Stimulated activated CD8-positive, alpha-beta memory T cell treated with anti-CD3 and anti-CD28 coated beads, Interleukin-4, amount 100 ng/mL, for 1 hour (primary cell): ENCODE results near the gene HAUS1.
"Not testable (repeated sequence)": the region's sequence is repeated elsewhere in the genome, so short reads cannot be mapped to it uniquely, and the experiment has no call there.

ENCODE experiments used
- DNase-seq, 2 donors: peaks; one replicate each; pipeline ENCODE4 v3.0.0-alpha.2; 2020; ENCODE audit warnings: low read depth in 2 of 2, low spot score in 1 of 2

Gene HAUS1

GRCh38 chr18:46156124-46156745, 52.0 kb downstream of the HAUS1 start:
- no peak for DNase-seq

- no peak for DNase-seq
These were observed 52.7 kb downstream of the HAUS1 start for GRCh38 chr18:46156843-46157242.

- DNase-seq: no peak
These were observed 54.3 kb downstream of the HAUS1 start for GRCh38 chr18:46158499-46158898.

DNA sequence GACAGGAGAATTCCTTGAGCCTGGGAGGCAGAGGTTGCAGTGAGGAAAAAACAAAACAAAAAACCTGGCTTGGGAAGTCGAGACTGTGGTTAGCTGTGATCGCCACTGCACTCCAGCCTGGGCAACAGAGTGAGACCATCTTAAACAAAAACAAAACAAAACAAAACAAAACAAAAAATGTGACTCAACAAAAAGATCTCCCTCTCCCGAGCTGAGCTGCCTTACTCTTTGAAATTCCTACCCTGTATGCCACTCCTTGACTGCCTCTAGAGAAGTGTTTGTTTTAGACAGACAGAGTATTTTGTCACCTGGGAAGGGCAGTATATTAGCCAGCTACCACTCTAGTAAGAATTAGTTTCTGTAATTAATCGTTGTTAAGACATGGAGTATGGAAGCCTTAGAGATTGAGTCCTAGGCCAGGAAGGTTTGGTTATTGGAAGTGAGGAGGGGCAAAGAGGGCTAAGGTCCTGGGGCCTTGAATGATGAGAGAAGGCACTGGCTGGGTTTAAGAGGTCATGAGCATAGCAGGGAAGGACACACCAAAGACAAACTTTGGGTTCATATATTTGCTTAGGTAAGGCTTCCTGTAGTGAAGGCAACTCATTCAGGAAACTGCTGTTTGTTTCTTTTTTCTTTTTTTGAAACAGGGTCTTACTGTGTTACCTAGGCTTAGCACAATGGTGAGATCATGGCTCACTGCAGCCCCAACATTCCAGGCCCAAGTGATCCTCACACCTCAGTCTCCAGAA, 56.0 kb downstream of the HAUS1 start:
- no peak for DNase-seq

GRCh38 chr18:46160840-46161239, 56.7 kb downstream of the HAUS1 start:
- DNase-seq: not testable (repeated sequence)

DNA sequence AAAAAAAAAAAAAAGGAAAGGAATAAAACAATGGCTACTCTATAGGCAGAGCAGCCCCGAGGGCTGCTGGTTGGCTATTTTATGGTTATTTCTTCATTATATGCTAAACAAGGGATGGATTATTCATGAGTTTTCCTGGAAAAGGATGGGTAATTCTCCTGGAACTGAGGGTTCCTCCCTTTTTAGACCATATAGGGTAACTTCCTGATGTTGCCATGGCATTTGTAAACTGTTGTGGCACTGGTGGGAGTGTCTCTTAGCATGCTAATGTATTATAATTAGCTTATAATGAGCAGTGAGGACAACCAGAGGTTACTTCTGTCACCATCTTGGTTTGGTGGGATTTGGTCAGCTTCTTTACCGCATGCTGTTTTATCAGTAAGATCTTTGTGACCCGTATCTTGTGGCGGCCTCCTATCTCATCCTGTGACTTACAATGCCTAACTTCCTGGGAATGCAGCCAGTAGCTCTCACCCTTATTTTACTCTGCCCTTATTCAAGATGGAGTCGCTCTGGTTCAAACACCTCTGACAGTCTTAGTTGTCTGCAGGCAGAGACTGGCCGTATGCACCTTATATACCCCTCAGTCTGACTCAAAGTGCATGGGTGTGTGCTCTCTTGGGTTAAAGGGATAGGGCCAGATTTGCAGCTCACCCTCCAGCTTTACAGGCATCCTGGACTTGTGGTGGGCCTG, 57.7 kb downstream of the HAUS1 start:
- no peak for DNase-seq

DNA sequence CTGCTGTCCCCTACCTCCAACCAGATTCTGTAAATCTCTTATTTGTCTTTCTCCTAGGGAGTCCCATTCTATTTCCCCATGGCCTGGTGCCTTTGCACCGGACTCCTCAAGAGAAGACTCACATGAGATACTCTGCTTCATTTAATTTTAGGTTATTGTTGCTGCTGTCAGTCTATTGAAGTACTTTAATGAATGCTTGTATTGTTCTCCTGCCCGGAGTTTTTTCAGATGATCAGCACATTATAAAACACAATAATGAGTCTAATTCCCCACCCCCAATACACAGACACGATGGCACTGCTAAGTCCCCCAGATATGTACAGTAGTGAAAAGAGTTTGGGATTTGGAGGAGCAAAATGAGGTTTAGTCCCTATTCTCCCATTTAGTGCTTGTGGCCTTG, 58.9 kb downstream of the HAUS1 start:
- no peak for DNase-seq

GRCh38 chr18:46163941-46164499, 59.8 kb downstream of the HAUS1 start:
- no peak for DNase-seq

DNA sequence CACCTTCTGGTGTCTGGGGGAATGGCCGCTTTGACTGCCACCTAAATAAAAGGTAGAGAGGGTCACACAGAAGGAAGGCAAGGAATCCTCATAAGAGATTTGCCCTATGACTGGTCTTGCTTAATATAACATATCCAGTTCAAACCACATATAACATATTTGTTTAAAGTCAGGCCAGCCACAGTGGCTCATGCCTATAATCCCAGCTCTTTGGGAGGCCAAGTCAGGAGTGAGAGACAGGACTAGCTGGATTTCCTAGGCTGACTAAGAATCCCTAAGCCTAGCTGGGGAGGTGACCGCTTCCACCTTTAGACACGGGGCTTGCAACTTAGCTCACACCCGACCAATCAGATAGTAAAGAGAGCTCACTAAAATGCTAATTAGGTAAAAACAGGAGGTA, 60.3 kb downstream of the HAUS1 start:
- not testable (repeated sequence) for DNase-seq

GRCh38 chr18:46164920-46165319, 60.7 kb downstream of the HAUS1 start:
- no peak for DNase-seq

DNA sequence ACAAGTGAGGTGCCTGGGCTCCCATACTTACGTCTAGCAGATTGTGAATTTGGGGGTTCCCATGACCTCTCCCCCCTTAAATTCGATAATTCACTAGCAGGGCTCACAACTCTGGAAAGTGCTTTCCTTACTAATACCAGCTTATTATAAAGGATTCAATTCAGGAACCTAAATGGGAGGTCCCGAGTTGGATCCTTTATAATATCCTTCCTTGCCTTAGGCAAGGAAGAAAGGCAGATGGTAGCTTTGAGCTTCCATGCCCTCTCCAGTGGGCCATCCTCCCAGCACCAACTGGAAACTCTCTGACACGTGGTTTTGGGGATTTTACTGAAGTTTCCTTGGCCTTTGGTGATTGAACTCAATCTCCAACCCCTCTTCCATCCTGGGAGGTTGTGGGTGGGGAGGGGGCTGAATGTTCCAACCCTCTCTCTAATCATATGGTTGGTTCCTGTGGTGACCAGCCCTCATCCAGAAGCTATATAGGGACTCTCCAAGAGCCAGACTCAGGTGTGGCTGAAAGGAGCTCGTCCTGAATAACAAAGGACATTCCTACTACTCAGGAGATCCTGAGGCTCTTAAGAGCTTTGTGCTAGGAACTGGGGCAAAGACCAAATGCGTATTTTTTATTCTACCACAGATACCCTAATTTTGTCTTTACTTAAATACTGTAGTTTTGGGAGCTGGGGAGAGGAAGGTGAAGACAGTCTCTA, 62.2 kb downstream of the HAUS1 start:
- no peak for DNase-seq

- no peak for DNase-seq
These were observed 63.8 kb downstream of the HAUS1 start for GRCh38 chr18:46167971-46168370.

GRCh38 chr18:46169464-46169941, 65.3 kb downstream of the HAUS1 start:
- DNase-seq: no peak

DNA sequence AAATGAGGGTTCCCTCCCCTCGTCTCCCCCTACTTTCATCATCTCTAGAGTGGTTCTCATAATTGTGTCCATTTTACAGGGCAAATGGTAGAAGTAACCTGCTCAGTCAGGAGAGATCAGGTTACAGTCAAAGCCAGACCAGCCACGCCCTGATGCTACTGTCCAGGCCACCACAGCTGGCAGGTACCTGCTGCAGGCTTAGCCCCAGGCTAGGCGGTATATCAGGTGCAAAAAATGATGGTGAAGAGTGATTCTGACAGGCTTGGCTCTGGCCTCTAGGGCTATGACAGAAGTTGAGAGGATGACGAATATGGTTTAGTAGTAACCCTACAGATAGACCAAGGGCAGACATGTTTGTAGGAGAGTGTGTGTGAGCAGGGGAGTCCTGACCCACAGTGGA, 67.1 kb downstream of the HAUS1 start:
- DNase-seq: no peak

GRCh38 chr18:46173393-46174341, 69.5 kb downstream of the HAUS1 start:
- DNase-seq: peak; percentile 89 to 94

DNA sequence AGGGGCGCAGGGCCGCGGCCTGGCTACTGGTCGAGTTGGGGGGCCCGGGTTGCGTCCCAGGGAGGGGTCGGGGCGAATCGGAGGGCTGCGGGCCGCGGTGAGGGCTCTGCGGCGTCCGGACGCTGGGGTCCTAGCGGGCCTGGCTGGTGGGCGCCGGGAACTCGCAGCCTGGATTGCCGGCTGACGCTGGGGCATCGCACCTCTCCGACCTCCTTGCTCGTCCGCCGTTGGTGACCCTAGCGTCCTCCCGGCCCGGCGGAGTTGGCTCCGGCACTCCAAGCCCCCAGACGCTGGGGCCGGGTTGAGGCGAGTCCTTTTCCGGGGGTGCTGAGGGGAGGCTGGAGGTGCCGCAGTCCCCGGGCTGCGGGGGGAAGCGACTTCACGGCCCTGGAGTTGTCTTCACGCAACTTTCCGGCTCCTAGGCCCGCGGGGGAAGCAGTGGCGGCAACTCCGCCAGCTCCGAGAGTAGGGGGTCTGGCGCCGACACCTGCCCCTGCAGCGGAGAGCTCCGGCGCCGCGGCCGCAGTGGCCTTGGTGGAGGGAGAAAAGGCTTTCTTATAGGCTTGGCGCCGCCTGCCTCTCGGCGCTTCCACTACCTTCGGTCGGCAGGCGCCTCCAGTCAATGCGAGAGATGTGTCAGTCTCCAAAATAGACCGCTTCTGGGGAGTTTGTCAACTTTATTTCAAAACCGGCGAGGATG, 70.3 kb downstream of the HAUS1 start:
- DNase-seq: peak; percentile 10 to 15

GRCh38 chr18:46176001-46176400, 71.8 kb downstream of the HAUS1 start:
- DNase-seq: no peak
